Activated CD8-positive, alpha-beta memory T cell treated with anti-CD3 and anti-CD28 coated beads, Interleukin-2, amount 50 U/mL, for 1 hour (primary cell): Measurements from ENCODE around the gene CCDC9.
"Not testable (repeated sequence)": the region's sequence is repeated elsewhere in the genome, so short reads cannot be mapped to it uniquely, and the experiment has no call there.

ENCODE experiments used
- DNase-seq: peaks from one replicate; pipeline ENCODE4 v3.0.0-alpha.2; 2020; ENCODE audit errors: extremely low read depth

Gene CCDC9

GRCh38 chr19:47261946-47262793, 5.8 kb downstream of the CCDC9 start:
- not testable (repeated sequence) for DNase-seq

GRCh38 chr19:47264629-47265028, 8.3 kb downstream of the CCDC9 start:
- no peak for DNase-seq

- DNase-seq: no peak
Measured at GRCh38 chr19:47266401-47266941, 10.1 kb downstream of the CCDC9 start.

GRCh38 chr19:47267350-47267759, 11.0 kb downstream of the CCDC9 start:
- no peak for DNase-seq

- DNase-seq: no peak
Measured at GRCh38 chr19:47268028-47268427, 11.7 kb downstream of the CCDC9 start.

- DNase-seq: no peak
Measured at GRCh38 chr19:47269596-47269995, 13.3 kb downstream of the CCDC9 start.

GRCh38 chr19:47270408-47270807, 14.1 kb downstream of the CCDC9 start:
- no peak for DNase-seq

- DNase-seq: no peak
Measured at GRCh38 chr19:47271949-47272348, 15.6 kb downstream of the CCDC9 start.

- DNase-seq: no peak
Measured at GRCh38 chr19:47272448-47273312, 16.4 kb downstream of the CCDC9 start.

- peak; percentile 71 for DNase-seq
Measured at GRCh38 chr19:47273313-47274070, 17.2 kb downstream of the CCDC9 start.

GRCh38 chr19:47274071-47274890, 18.0 kb downstream of the CCDC9 start, which contains the start of gene INAFM1:
Gene INAFM1 (plus strand): TSS chr19:47274885. CDS start chr19:47274920, 35 bp downstream.
- DNase-seq: peak; percentile 98

GRCh38 chr19:47274891-47275761, 18.8 kb downstream of the CCDC9 start:
- DNase-seq: no peak

GRCh38 chr19:47275791-47276461, 19.6 kb downstream of the CCDC9 start:
- DNase-seq: no peak

- not testable (repeated sequence) for DNase-seq
Measured at GRCh38 chr19:47276513-47276912, 20.2 kb downstream of the CCDC9 start.

- DNase-seq: no peak
Measured at GRCh38 chr19:47280183-47280797, 24.0 kb downstream of the CCDC9 start.

GRCh38 chr19:47283405-47284059, 27.2 kb downstream of the CCDC9 start:
- no peak for DNase-seq

- no peak for DNase-seq
Measured at GRCh38 chr19:47284324-47284899, 28.1 kb downstream of the CCDC9 start.

GRCh38 chr19:47296036-47296435, 39.7 kb downstream of the CCDC9 start:
- DNase-seq: peak; percentile 81
